NCI-H1694 (cell line): Measurements from ENCODE around the gene MLLT10.
A peak's percentile ranks its signal among the peaks of the same experiment; 100 is the strongest.
"Not testable (repeated sequence)": the region's sequence is repeated elsewhere in the genome, so short reads cannot be mapped to it uniquely, and the experiment has no call there.

Experiments
- DNase-seq: peaks from one replicate; lab custom pipeline; 2025; lab: John Stamatoyannopoulos, UW

Gene MLLT10

DNA sequence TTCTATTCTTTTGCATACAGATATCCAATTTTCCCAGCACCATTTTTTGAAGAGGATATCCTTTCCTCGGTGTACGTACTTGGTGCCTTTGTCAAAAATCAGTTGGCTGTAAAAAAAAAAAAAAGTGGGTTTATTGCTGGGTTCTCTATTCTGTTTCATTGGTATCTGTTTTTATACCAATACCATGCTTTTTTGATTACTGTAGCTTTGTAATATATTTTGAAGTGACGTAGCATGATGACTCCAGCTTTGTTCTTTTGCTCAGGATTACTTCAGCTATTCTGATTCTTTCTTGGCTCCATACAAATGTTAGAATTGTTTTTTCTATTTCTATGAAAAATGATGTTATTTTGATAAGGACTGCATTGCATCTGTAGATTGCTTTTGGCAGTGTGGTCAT lies 165.5 kb downstream of the MLLT10 start:
- no peak for DNase-seq

DNA sequence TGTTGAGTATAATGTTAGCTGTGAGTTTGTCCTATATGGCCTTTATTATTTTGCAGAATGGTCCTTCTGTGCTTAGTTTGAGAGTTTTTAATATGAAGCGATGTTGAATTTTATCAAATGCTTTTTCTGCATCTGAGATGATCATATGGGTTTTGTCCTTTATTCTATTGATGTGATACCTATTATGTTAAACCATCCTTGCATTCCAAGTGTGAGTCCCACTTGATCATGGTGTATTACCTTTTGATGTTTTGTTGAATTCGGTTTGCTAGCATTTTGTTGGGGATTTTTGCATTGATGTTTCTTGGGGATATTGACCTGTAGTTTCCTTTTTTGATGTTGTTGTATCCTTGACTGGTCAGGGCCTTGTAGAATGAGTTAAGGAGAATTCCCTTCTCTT lies 166.4 kb downstream of the MLLT10 start:
- no peak for DNase-seq

DNA sequence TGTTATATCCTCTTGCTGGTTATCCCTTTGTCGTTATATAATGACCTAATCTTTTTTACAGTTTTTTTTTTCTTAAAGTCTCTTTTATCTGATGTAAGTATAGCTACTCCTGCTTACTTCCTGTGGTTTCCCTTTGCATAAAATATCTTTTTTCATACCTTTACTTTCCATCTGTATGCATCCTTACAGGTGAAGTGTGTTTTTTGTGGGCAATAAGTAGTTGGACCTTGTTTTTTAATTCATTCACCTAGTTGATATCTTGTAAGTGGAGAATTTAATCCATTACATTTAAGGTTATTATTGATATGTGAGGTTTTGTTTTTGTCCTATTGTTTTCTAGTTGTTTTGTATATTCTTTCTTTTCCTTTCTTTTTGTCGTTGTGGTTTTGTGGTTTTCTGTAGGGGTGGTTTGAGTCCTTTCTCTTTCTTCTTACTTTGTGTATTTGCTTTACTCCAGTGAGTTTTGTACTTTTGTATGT lies 168.6 kb downstream of the MLLT10 start:
- DNase-seq: no peak

DNA sequence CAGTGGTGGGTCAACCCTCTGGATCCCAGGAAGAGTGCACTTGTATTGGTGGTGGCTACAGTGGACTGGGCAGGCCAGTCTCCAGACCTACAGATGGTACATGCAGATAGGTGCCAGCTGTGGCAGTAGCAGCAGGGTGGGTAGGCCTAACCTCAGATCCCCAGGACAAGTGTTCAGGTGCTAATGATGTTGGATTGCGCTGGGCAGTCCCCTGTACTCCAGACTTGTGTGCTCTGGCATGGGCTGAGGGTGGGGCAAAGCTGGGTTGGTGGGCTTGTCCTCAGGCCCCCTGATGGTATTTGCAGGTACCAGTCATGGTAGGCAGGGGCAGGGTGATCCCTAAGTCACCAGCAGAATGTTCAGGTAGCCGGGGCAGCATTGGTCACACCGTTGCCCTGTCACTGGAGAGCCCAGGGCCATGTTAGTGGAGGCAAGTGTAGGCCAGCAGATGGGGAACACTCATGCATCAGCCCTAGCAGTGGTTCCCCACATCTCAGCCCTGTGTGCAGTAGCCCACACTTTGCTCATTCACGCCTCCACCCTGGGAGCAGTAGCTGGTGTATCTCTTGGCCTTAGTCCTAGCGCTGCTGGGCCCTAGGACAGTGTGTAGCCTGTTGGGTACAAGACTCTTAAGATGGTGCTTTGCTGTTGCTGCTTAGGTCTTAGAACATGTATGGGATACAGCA lies 171.3 kb downstream of the MLLT10 start:
- no peak for DNase-seq

DNA sequence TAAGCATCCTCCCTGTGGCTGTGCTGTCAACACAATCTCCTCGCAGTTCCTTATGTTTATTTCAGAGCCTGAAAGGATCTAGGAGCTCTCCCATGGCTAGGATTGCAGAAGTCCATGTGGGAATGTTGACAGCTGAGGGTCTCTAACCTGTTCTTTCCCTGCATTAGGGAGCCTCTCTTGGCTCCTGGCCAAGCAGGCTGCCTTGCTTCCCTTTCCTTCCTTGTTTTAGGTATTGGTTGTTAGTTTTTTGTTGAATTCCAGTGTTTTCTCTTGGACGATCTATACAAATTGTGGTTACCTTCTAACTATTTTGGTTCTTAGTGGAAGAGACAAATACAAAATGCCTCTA lies 171.8 kb downstream of the MLLT10 start:
- no peak for DNase-seq

DNA sequence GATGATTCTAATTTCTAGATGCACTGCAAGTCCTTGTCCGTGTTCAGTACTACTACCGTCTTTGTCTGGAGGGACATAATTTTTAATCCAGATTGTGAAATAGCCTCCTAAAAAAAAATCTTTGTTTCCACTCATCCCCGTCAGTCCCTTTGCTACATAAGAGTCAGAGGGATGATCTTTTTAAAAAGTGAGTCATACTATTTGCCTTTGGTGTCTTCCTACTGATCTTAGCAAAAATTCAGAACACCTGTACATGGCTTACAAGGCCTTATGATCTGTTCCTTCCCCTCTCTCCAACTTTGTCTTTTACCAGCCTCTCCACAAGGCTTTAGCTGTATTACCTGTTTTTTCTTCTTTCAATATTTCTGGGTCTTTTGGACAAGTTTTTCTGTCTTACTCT lies 173.5 kb downstream of the MLLT10 start:
- no peak for DNase-seq

DNA sequence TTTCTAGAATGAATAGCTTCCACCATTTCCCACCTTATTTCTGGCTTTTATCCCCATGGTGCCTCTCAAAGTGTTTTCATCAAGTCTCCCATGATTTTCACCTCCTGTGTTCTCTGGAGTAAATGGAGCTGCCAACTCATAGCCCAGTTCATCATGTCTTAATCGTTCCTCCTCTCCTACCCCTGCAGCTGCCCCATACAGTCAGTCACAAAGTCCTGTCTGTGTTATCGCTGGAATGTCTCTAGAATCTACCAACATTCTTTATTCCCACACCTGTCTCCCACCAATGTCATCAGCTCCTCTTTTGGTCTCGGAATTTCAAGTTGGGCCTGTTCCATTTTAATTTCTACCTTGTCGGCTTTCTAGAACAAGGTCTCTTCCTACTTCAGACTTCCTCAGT lies 178.9 kb downstream of the MLLT10 start:
- DNase-seq: no peak

DNA sequence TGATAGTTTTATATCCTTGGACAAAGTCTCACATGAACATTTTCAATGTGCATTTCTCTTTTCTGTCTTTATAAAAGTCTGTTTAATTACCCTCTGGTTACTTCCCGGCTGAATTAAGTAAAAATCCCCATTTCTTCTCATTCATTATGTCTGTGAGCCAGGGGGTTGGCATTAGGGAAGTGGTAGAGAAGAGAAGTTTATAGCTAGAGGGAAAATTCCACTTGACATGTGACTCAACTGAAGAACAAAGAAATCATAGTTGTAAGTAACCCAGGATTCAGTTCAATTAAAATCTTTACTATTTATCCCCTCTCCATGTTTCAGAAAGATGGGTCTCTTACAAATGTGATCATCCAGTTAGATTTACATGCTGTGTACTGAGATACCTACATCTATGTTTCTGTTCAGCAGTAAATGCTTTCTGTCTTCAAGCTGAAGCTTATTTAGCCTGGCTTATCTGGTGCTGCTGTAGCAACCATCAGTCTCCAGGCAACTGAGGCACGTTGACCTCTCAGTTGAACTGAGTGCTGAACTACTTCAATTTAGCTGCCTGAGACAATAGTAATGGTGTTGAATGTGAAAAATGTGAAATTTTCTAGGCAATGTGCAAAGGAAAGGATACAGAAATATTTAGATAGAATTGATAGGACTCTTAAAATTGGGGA lies 181.6 kb downstream of the MLLT10 start:
- no peak for DNase-seq

DNA sequence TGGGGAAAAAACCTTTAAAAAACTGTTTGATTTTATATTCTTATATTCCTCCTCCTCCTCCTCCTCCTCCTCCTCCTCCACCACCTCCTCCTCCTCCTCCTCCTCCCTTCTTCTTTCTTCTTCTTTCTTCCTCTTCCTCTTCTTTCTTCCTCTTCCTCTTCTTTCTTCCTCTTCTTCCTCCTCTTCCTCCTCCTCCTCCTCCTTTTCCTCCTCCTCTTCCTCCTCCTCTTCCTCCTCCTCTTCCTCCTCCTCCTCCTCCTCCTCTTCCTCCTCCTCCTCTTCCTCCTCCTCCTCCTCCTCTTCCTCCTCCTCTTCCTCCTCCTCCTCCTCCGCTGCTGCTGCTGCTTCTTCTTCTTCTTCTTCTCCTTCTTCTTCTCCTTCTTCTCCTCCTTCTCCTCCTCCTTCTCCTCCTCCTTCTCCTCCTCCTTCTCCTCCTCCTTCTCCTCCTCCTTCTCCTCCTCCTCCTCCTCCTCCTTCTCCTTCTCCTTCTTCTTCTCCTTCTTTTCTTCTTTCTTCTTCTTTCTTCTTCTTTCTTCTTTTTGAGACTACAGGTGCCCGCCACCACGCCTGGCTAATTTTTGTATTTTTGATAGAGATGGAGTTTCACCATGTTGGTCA lies 183.5 kb downstream of the MLLT10 start:
- not testable (repeated sequence) for DNase-seq

DNA sequence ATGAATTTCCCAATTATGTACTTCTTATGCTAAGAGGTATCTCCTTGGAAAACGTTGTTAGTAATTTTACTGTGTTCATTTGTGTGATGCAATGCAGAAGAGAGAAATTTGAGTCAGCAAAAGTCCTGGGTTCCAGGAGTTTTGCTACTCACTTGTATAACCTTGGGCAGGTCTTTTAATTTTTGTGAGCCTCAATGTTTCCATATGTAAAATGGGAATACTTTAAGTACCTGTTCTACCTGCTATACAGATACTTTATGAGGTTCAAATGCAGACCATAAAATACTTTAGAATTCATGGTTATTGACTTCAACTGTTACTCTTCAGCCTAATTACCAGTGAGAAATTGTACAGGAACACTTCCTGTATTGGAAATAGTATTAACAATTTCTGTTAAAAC lies 185.5 kb downstream of the MLLT10 start:
- no peak for DNase-seq

DNA sequence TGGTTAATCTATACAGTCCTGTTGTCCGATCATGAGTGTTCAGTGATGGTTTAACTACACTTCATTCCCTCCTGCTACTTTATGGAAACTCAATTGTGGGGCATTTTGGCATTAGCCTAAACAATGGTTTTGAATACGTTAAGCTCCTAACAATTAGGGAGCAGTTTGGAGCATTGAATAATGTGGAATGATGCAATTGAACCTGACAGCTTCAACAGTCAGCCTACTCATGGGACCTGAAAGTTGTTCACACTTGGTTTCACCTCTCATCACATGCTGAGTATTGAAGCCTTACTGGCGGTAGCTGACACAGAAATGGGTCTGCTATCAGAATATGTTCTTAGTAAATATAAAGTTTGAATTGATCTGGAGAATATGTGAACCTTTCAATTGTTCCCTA lies 186.1 kb downstream of the MLLT10 start:
- no peak for DNase-seq

DNA sequence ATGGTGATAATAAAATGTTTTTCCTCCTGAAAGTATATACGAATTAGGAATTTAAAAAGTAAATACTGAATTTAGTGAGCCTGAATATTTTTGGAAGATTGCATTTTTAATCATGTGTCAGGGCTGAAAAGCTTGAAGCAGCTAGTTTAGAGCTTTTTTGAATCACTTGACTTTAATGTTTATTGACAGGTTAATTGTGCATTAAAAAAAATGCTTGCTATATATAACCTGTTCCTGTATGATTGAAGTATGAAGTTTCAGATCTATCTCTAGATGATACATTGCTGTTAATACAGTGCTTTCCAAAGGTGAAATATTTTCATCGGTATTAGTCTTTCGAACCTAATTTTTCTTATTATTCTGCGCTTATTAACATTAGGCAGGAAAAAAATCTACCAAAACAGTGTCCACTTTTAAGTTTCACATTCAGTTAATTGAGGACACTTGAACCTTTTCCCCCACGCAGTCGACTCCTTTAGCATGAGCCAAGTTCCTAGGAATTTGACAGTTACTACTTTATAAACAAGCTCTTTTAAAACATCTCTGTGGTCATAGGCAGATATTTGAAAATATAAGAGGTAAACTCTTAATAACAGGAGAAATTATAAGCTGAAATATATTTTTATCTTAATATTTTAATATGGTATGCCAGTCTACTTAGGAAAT lies 187.1 kb downstream of the MLLT10 start:
- DNase-seq: no peak

DNA sequence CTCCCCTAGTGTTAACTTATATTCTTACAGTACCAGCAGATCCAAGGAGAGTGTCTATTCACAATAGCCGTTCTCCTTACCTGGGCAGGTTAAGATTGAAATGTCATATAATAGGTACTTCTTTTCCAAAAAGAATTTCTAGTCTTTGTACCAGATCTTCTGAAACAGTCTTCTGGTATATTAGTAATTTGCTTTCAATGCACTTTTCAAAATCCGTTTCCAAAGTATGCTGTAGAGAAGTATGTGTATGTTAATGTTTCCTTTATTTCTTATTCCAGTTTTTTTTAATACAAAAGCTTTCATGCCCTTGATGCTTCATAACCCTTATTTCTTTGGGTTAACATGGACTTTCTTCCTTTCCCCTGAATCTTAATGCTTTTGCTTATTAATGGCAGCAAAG lies 188.2 kb downstream of the MLLT10 start:
- no peak for DNase-seq

DNA sequence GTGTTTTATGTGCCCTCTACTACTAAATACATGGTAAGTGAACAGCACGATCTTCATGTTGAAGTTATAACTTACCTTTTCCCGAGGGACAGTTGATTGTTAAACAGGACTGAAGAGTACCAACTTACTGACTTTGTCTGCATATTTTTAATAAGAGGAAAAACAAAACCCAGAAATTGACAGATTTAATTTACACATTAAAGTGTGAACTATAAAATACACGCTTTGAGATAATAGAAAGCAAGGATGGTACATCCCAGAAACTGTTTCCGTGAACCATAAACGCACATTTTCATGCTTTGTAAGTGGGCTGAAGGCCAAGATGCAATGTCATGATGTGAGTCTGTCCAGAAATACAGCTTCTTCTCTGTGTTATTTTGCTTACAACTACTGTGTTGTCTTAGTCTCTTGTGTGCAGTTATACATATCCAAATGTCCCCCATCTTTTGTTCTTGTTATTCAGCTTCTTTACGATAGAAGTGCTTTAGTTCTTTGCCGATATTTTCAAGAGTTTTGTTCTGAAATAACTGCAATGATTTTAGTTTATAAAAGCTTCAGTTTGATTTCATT lies 190.1 kb downstream of the MLLT10 start:
- DNase-seq: no peak

DNA sequence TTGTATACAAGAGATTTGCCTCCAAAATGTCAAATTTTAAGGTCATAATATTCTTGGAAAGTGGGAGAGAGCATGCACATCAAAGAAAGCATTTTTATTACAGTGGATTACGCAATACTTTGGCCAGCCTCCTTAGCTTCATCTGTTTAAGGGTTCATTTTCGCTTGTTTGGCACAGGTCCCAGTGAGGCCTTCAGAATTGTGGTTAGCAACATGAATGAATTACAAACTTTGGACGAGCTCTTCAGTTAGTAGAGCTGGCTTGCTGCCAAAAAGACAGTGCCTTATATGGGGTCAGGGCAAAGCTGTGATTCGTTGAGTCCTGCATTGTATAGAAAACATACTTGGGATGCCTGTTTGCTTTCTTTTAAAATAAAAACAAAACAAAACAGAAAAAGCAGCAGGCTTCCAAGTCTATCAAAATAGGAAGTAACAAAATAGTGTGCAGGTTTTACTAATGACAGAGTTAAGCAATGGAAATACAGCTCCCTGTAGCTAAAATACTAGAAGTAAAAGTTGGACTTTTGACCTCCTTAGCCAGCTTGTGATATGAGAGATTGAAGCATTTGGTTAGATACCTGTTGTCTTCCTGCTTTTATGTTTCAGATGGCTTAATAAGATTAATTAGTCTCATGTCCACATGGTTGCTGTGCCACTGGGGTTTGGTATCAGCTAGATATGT lies 190.8 kb downstream of the MLLT10 start:
- peak; percentile 80 for DNase-seq

DNA sequence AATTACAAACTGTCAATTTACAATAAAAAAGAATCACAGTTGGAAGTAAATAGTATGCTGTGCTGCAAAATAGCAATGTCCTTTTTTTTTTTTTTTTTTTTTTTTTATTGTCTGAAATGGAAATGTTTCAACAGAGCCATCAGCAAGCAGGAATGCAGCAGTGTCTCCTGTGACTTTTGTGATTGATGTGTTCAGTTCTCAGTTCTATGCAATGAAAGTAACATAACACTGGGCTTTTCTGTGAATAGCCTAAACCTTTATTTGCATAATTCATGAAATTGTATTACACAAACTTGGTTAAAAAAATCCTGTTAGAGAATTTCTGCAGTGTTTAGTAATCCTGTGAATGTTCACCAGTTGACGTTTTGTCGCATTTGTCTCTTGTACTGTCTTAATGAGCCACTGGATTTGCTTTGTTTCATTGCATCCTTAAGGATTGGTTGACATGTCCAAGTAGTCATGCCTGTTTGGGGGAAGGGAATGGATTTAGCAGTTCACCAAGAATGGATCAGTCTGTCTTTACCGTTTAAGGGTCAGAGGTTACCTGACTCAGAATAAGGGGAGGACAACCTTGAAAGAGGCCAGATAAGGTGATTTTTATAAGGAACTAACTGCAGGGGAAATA lies 192.7 kb downstream of the MLLT10 start:
- DNase-seq: no peak

DNA sequence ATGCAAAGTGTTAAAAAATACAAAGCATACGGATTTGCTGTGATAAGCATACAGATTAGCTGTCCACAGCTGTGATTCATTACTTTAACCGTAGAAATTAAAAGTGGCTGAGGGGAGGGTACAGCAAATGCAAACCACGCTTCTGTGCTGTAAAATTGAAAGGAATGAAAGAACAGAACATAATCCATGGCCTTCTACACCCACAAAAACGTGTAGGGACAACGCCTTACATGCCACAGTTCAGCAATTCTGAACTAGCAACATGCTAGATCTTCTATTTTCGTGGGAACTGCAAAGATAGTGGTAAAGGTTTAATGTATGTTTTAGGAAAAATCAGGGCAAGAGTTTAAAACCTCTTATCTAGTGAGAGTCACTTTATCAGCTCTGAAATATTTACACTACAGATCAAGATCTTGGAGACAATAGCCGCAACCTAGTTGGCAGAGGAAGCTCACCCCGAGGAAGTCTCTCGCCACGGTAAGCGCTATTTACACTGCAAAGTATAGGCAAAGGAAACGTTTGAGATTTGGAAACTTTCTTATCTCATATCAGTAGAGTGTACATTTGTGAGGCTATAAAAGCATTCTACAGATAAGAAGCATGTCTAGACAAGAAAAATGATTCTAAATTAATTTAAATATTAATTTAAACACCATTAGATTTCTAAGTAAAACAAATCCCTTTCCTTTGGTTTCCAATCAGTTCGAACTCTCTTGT lies 193.6 kb downstream of the MLLT10 start:
- no peak for DNase-seq

DNA sequence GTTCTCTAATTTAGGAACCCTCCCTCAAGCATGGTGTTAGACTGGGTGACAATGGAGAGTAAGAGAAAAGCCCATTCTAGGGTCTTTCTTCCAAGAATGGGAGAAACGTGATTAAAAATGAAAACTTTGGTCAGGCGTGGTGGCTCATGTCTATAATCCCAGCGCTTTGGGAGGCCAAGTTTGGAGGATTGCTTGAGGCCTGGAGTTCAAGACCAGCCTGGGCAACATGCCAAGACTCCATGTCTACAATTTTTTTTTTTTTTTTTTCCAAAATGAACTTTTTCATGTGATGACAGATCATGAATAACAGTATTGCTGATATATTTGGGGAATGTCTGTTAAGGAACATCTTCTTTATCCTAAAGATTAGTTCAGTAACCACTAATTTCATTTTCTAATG lies 194.6 kb downstream of the MLLT10 start:
- no peak for DNase-seq

DNA sequence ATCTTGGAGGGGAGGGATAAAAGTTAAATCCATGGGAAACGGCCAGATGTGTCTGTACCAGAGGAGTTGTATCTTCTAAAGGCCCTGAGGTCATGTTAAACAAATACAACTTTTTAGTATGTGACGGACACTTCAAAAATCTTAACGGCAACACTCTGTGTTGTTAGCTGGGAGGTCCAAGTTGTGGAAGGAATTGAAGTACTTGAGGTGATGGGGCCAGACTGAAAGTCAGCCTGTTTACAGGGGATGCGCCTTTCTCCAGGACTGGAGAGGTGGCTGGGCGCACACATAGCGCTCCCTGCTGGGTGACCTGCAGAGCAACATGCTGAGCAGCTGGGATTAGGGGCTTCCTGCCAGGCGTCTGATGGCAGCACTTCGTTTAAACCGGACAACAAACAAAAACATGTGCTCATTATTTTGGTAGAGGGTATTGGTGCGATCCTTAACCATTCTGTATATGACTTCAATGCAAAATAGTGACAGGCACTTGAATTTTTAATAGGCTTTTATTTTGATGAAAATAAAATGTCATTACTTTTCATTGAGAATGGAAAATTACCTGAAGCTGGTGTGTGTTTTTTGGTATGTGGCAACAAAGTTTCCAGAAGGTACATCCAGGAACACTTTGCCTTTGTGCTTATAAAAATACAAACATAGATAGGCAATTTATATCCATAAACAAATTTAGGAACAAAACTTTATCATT lies 198.2 kb downstream of the MLLT10 start:
- peak; percentile 67 for DNase-seq

DNA sequence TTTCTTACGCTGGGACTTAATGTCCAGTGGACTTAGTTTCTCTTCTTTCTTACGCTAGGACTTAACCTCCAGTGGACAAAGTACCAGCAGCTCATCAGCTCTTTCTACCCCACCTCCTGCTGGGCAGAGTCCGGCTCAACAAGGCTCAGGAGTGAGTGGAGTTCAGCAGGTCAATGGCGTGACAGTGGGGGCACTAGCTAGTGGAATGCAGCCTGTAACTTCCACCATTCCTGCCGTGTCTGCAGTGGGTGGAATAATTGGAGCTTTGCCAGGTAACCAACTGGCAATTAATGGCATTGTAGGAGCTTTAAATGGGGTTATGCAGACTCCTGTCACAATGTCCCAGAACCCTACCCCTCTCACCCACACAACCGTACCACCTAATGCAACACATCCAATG lies 199.7 kb downstream of the MLLT10 start:
- no peak for DNase-seq
